ENCODE data around the gene S100G.

DNA sequence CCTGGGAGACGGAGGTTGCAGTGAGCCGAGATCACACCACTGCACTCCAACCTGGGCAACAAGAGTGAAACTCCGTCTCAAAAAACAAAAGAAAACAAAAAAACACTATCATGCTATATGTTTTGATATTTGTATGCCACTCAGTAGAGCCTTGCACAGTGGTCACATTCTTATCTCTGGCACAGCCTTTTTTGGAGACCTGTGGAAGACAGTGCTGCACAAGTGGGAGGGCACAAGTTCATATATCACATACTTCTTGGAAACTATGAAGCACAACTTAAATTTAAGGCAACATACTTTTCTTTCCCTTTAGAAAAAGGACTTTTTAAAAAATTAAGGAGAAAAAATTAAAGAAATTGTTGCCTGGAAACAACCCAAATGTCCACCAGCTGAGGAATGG, 14.4 kb upstream of the S100G start:
- TF ChIP-seq, protein P1, sequence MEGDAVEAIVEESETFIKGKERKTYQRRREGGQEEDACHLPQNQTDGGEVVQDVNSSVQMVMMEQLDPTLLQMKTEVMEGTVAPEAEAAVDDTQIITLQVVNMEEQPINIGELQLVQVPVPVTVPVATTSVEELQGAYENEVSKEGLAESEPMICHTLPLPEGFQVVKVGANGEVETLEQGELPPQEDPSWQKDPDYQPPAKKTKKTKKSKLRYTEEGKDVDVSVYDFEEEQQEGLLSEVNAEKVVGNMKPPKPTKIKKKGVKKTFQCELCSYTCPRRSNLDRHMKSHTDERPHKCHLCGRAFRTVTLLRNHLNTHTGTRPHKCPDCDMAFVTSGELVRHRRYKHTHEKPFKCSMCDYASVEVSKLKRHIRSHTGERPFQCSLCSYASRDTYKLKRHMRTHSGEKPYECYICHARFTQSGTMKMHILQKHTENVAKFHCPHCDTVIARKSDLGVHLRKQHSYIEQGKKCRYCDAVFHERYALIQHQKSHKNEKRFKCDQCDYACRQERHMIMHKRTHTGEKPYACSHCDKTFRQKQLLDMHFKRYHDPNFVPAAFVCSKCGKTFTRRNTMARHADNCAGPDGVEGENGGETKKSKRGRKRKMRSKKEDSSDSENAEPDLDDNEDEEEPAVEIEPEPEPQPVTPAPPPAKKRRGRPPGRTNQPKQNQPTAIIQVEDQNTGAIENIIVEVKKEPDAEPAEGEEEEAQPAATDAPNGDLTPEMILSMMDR (conservative IDR thresholded peaks at IDR 0.05): no peak
- TF ChIP-seq EZH2 (IDR thresholded peaks at IDR 0.05; ENCODE audit: low read depth): no peak

Measured in PC-9 (cell line).